Aorta (tissue), 5 donors: ENCODE data around the gene GNAI3. TPM values are rescaled to one million over a fixed set of nuclear protein-coding genes. Genes with fewer than 3 reads are reported as not detected.
A peak's percentile ranks its signal among the peaks of the same experiment; 100 is the strongest.

Source experiments
- ATAC-seq: fragments of 200-7000 bp; cut with Tn5 transposase; one replicate; pipeline ENCODE4 v1.9.1; 2022; ENCODE audit warnings: moderate library complexity; ENCODE audit not compliant: low FRiP score
- DNase-seq, 2 donors: peaks; one replicate each; pipeline ENCODE4 v3.0.0-alpha.2; 2020
- H3K27ac ChIP-seq, 2 donors: one replicate each; pipeline ENCODE4 v1.5.1; 2013; ENCODE audit warnings: low read length in 2 of 2, mild to moderate bottlenecking in 2 of 2, moderate library complexity in 2 of 2, control low read depth in 1 of 2, inconsistent platforms in 1 of 2, low read depth in 1 of 2
- H3K27me3 ChIP-seq, 2 donors: one replicate each; pipeline ENCODE4 v1.6.1; 2013; ENCODE audit warnings: control low read depth in 1 of 2, low read length in 1 of 2, mild to moderate bottlenecking in 1 of 2, moderate library complexity in 1 of 2; ENCODE audit not compliant: insufficient read depth in 2 of 2, control insufficient read depth in 1 of 2
- H3K36me3 ChIP-seq, 2 donors: one replicate each; pipeline ENCODE4 v1.6.1; 2013; ENCODE audit warnings: control low read depth in 1 of 2, low read length in 1 of 2, mild to moderate bottlenecking in 1 of 2; ENCODE audit not compliant: insufficient read depth in 2 of 2, control insufficient read depth in 1 of 2
- H3K4me1 ChIP-seq, 2 donors: one replicate each; pipeline ENCODE4 v1.6.1; 2013; ENCODE audit warnings: low read length in 2 of 2, control low read depth in 1 of 2, mild to moderate bottlenecking in 1 of 2, moderate library complexity in 1 of 2; ENCODE audit not compliant: insufficient read depth in 2 of 2, control insufficient read depth in 1 of 2
- H3K4me3 ChIP-seq, 2 donors: one replicate each; pipeline ENCODE4 v1.5.1; 2013; ENCODE audit warnings: low read length in 2 of 2, control low read depth in 1 of 2, mild to moderate bottlenecking in 1 of 2
- H3K9me3 ChIP-seq: one replicate; pipeline ENCODE4 v1.6.1; 2013; ENCODE audit warnings: mild to moderate bottlenecking, low read length; ENCODE audit not compliant: control insufficient read depth
- WGBS, 2 donors: extraction: QIAGEN DNeasy Blood & Tissue Kit; methylation state at CpG; one replicate each; pipeline ENCODE4 v1.1.7; 2013; 5-methylcytosine and 5-hydroxymethylcytosine counted together
- intact Hi-C, 2 donors: fragments of 100-400 bp; cut with DNase I; formaldehyde crosslinking; loops; one replicate each; pipeline versions ENCODE4 v1.14.2 to v1.15.0; 2022
- polyA plus RNA-seq, 2 donors: library from polyadenylated mRNA; stranded (reverse); fragments of 200-250 nt; gene quantifications; one replicate each; pipeline ENCODE4 v1.2.3, GENCODE V29; 2013
- total RNA-seq, 2 donors: library from RNA; stranded (reverse); fragmentation: NEBNext Ultra II Directional; extraction: Animal tissue kit (Norgen Biotek cat#: 25700); gene quantifications; one replicate each; pipeline ENCODE4 v1.2.1, GENCODE V29; 2021
- donor health status: healthy with polysubstance abuse.
- donor health status: Bipolar disorder and iron deficiency.
- donor health status: DM: no; HTN: no; CAD: no.
- donor health status: DM: no; HTN: no; CAD: no.
- donor health status: DM: yes; HTN: yes; CAD: no.

GNAI3 gene
- total and polyA plus RNA-seq, 4 donors = 3.0 to 8.2 (median 5.1) TPM

DNA sequence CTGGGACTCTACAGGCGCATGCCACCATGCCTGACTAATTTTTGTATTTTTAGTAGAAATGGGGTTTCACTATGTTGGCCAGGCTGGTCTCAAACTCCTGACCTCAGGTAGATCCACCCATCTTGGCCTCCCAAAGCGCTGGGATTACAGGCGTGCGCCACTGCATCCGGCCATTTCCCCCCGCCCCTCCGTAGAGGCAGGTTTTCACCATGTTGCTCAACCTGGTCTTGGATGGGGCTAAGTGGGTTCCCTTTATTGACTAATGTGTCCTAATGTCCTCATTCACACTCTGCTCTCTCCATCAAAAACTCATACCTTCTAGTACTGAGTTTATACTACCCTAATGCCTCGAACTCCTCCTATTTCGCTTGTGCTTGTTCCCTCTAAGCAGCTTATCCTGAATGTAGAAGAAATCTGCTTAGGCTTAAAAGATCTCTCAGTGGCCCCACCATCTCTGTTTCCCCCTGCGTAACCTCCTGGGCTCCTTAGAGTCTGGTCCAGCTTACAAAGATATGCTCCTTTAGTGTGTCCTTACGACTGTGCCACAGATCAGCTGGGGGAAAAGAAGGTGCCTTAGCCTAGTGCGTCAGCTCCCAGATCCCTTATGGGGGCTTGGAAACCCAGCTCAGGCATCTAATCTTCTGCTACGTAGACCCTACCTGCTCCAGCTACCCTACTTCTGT is 63.0 kb downstream of the GNAI3 start:
- H3K27ac ChIP-seq = no peak overlapping the region
- intact Hi-C loops = loop anchor here in 1 of 2 donors (5.0 kb wide), 1 partner anchor 109 kb away; no protein-coding TSS in a partner anchor
- ATAC-seq (no peak), DNase-seq (no peak)
- WGBS, 2 donors = 89 to 94% methylated on average over 13 of the region's 13 CpGs
- no peaks in the 10 kb centered on the region for H3K36me3 ChIP-seq
- H3K4me1 ChIP-seq = peaks cover 0 to 1% of the 10 kb centered on the region in 2 donors
- no peak overlapping the region for H3K4me3 ChIP-seq
- H3K27me3 ChIP-seq = no peaks in the 10 kb centered on the region
- no peaks in the 10 kb centered on the region for H3K9me3 ChIP-seq

GRCh38 chr1:109613361-109614147 is 65.1 kb downstream of the GNAI3 start:
- ATAC-seq = no peak
- intact Hi-C loops = loop anchor here in 1 of 2 donors (5.0 kb wide), 1 partner anchor 111 kb away; no protein-coding TSS in a partner anchor
- no peak overlapping the region for H3K4me3 ChIP-seq
- H3K27ac ChIP-seq = no peak overlapping the region
- no peak for DNase-seq
- no peaks in the 10 kb centered on the region for H3K27me3 ChIP-seq
- H3K9me3 ChIP-seq = no peaks in the 10 kb centered on the region
- H3K4me1 ChIP-seq = peaks cover 0 to 1% of the 10 kb centered on the region in 2 donors
- H3K36me3 ChIP-seq = no peaks in the 10 kb centered on the region
- WGBS, 2 donors = 55 to 58% methylated on average over 7 of the region's 7 CpGs

DNA sequence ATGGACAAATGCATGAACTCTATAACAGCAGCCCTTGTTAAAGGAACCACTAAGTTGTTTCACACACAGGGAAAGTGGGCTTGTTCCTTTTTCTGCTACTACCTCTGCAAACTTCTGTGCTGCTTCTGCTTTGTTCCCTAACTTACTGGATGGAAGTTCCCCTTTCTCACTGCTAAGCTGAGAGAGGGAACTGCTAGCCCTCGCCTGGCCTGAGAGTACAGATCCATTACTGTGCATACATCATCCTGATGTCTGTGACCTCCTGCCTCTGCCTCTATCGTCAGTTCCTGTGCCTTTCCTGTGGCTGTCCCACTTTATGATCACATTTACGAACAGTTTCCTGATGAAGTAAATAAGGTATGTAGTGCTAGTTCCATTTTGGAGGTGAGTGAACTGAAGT is 67.5 kb downstream of the GNAI3 start:
- Histone ChIP-seq H3K36me3 (no peaks in the 10 kb centered on the region), H3K4me3 (no peak overlapping the region), H3K9me3 (no peaks in the 10 kb centered on the region), H3K27ac (no peak overlapping the region), H3K27me3 (no peaks in the 10 kb centered on the region), H3K4me1 (peaks cover 0 to under 1% of the 10 kb centered on the region in 2 donors)
- peak in 1 of 2 donors; percentile 73 for DNase-seq
- intact Hi-C loops = no loop called here
- 67 to 72% methylated on average over 3 of the region's 3 CpGs for WGBS, 2 donors
- ATAC-seq = no peak

- no peaks in the 10 kb centered on the region for H3K9me3 ChIP-seq
- ATAC-seq (no peak), DNase-seq (no peak)
- H3K4me1 ChIP-seq = no peaks in the 10 kb centered on the region
- H3K4me3 ChIP-seq = no peak overlapping the region
- no peaks in the 10 kb centered on the region for H3K27me3 ChIP-seq
- H3K36me3 ChIP-seq = no peaks in the 10 kb centered on the region
- H3K27ac ChIP-seq = no peak overlapping the region
- WGBS, 2 donors = 86 to 87% methylated on average over 3 of the region's 3 CpGs
- intact Hi-C loops = no loop called here
These were observed 68.0 kb downstream of the GNAI3 start for GRCh38 chr1:109616391-109616790.

- intact Hi-C loops = no loop called here
- DNase-seq = no peak
These were observed 68.9 kb downstream of the GNAI3 start for GRCh38 chr1:109617291-109617801.

DNA sequence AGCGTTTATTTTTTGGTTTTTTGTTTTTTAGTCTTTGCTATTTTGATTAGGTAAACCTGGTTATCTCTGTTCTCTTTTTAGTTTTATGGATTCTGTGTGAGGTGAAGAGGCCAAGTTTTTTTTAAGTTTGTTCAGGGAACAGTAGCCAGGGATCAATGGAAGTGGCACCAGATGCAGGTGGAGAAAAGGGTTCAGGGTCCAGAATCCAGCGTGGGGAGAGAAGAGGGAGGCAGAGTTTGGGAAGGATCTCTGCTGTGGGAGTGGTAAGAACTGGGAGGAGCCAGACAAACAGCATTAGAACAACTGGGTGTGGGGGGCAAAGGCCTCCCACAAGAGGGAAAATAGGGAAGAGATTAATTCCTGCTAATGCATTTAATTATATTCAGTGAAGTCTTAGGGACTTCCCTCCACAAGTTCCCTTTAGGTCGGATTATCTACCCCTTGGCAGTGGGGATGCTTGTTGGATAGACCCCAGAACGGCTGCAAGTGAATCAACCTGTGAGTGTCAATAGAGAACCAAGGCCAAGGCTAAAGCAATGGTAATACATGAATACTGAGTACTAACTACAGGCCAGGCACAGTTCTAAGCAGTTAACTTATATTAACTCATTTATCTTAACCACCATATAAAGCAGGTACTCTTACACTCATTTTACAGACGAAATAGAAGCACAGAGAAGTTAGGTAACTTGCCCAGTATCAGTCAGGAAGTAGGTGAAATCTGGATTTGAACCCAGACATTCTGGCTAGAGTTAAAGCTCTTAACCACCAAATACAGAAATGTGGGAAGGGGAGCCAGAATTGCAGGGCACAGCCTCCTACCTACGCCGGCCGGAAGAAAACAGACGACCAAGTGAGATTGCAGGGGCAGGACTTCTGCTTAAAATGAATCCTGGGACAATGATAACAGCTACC is 70.5 kb downstream of the GNAI3 start:
- DNase-seq (no peak), ATAC-seq (no peak)
- Histone ChIP-seq H3K9me3 (no peaks in the 10 kb centered on the region), H3K4me1 (no peaks in the 10 kb centered on the region), H3K36me3 (no peaks in the 10 kb centered on the region), H3K4me3 (peak overlapping the region in 1 of 2 donors; percentile 53), H3K27ac (peak overlapping the region in 1 of 2 donors; percentile 36), H3K27me3 (no peaks in the 10 kb centered on the region)
- intact Hi-C loops = no loop called here
- WGBS, 2 donors = 39 to 43% methylated on average over 9 of the region's 9 CpGs

More at GRCh38 chr1:109617291-109617801, 68.9 kb downstream of the GNAI3 start:
- Histone ChIP-seq H3K27me3 (no peaks in the 10 kb centered on the region), H3K27ac (no peak overlapping the region), H3K9me3 (no peaks in the 10 kb centered on the region), H3K4me1 (no peaks in the 10 kb centered on the region), H3K36me3 (no peaks in the 10 kb centered on the region), H3K4me3 (no peak overlapping the region)
- no peak for ATAC-seq
- 54 to 58% methylated on average over 3 of the region's 3 CpGs for WGBS, 2 donors

- DNase-seq = peak; percentile 93 to 94
- WGBS, 2 donors = 0 to 1% methylated on average over 44 to 47 of the region's 47 CpGs
- intact Hi-C loops = loop anchor here (2.0 kb wide), 1 partner anchor 71 kb away; the partner anchor contains the start of gene GNAI3 (in 2 of the 2)
- Histone ChIP-seq H3K4me1 (no peaks in the 10 kb centered on the region), H3K36me3 (no peaks in the 10 kb centered on the region), H3K27ac (peak within 1 kb of the TSS in 1 of 2 donors; percentile 68), H3K27me3 (no peaks in the 10 kb centered on the region), H3K9me3 (no peaks in the 10 kb centered on the region), H3K4me3 (peak within 1 kb of the TSS; percentile 23 to 53)
- peak; percentile 74 for ATAC-seq
These were observed 71.4 kb downstream of the GNAI3 start, which contains the start of the genes AMPD2 and GNAT2 for GRCh38 chr1:109619576-109620400. AMPD2 (plus strand) TSS chr1:109619837; CDS start chr1:109621176, 1,339 bp downstream. GNAT2 (minus strand) TSS chr1:109619616; CDS start chr1:109612870, 6,746 bp downstream.
